HG02678 (cell line): ENCODE data around the gene HDLBP.

ENCODE experiments used
- ATAC-seq: cut with Tn5 transposase; IDR thresholded peaks from one replicate; pipeline ENCODE4 v1.9.1; 2021; ENCODE audit warnings: mild to moderate bottlenecking, moderate library complexity; ENCODE audit not compliant: unreplicated experiment

The HDLBP gene

GRCh38 chr2:241234066-241234790 is 81.2 kb downstream of the HDLBP start:
- ATAC-seq, result no peak

- no peak for ATAC-seq
Measured at GRCh38 chr2:241232736-241233575, 82.5 kb downstream of the HDLBP start.

GRCh38 chr2:241230435-241230834 is 85.0 kb downstream of the HDLBP start:
- ATAC-seq, result no peak

- ATAC-seq, result no peak
Measured at GRCh38 chr2:241229563-241230401, 85.7 kb downstream of the HDLBP start.

- no peak for ATAC-seq
Measured at GRCh38 chr2:241228860-241229516, 86.5 kb downstream of the HDLBP start.

GRCh38 chr2:241228081-241228859 is 87.2 kb downstream of the HDLBP start:
- ATAC-seq, result no peak

GRCh38 chr2:241227594-241227993 is 87.9 kb downstream of the HDLBP start:
- no peak for ATAC-seq

- no peak for ATAC-seq
Measured at GRCh38 chr2:241226723-241227572, 88.5 kb downstream of the HDLBP start.

GRCh38 chr2:241225983-241226382 is 89.5 kb downstream of the HDLBP start:
- ATAC-seq, result no peak

- ATAC-seq, result no peak
Measured at GRCh38 chr2:241225545-241225944, 89.9 kb downstream of the HDLBP start.

GRCh38 chr2:241224851-241225438 is 90.5 kb downstream of the HDLBP start:
- no peak for ATAC-seq

GRCh38 chr2:241224018-241224850 is 91.2 kb downstream of the HDLBP start:
- ATAC-seq, result no peak

GRCh38 chr2:241223211-241224017 is 92.1 kb downstream of the HDLBP start:
- ATAC-seq, result no peak

- ATAC-seq, result no peak
Measured at GRCh38 chr2:241219856-241220356, 95.6 kb downstream of the HDLBP start.

- ATAC-seq, result no peak
Measured at GRCh38 chr2:241219030-241219382, 96.5 kb downstream of the HDLBP start.

GRCh38 chr2:241218131-241219029 is 97.1 kb downstream of the HDLBP start:
- no peak for ATAC-seq
